ENCODE results near the gene SCN2B.

Gene SCN2B

GRCh38 chr11:118152020-118152551 lies 24.4 kb downstream of the SCN2B start:
- DNase-seq, result no peak

DNA sequence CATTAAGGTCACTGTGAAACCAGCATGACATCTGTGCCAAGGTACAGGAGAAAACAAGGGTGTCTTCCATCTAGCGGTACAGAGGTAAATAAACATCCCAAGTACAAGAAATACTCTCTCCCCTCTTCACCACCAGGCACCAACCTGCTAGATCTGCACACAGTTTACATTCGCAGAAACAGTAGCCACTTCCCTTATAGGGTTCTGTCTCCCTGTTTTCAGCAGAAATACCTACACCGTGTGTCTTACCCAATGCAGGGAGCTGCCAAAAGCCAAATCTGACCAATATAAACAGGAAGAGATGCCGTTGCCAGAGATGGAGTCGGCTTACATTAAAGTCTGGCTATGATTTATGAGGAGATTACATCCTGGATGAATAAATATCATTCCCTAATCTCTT lies 25.0 kb downstream of the SCN2B start:
- DNase-seq, result no peak

GRCh38 chr11:118149493-118149892 lies 26.9 kb downstream of the SCN2B start:
- no peak for DNase-seq

GRCh38 chr11:118148856-118149255 lies 27.6 kb downstream of the SCN2B start:
- DNase-seq, result no peak

DNA sequence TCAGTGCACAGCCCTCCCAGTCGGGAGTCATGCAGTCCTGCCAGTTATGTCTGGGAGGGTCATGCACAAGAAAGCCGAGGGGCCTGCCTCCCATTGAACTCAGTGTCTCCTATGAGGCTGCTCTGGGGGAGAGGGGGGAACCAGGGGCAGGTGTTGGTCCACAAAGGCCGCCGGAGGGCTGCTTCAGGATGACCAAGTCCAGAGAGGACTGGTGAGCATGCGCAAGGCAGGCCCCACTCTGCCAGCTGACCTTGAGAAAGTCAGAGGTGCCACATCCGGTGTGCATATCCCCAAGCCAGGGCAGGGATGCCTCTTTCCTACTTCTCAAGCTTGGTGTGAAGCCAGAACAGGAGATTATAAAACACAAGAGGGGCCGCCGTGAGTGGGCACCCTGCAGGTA lies 28.2 kb downstream of the SCN2B start:
- no peak for DNase-seq

DNA sequence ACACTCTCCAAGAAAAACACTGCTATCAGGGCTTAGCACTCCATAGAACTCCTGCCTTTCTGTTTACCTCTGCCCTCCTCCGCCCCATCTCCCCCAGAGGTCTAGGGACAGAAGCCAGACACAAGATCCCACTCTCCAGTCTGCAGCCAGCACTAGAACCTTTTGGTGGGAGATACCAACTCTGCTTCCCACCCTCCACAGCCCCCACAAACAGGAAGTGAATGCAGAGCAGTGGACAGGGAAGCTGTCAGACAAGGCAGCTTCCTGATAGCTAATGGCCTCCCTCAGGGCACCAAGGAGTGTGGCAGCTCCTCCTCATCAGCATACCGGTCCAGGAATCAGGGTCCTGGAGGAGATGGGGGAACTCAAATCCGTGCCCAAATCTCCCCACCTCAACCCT lies 28.9 kb downstream of the SCN2B start:
- DNase-seq, result no peak

- no peak for DNase-seq
Measured at GRCh38 chr11:118146554-118146953, 29.9 kb downstream of the SCN2B start.

DNA sequence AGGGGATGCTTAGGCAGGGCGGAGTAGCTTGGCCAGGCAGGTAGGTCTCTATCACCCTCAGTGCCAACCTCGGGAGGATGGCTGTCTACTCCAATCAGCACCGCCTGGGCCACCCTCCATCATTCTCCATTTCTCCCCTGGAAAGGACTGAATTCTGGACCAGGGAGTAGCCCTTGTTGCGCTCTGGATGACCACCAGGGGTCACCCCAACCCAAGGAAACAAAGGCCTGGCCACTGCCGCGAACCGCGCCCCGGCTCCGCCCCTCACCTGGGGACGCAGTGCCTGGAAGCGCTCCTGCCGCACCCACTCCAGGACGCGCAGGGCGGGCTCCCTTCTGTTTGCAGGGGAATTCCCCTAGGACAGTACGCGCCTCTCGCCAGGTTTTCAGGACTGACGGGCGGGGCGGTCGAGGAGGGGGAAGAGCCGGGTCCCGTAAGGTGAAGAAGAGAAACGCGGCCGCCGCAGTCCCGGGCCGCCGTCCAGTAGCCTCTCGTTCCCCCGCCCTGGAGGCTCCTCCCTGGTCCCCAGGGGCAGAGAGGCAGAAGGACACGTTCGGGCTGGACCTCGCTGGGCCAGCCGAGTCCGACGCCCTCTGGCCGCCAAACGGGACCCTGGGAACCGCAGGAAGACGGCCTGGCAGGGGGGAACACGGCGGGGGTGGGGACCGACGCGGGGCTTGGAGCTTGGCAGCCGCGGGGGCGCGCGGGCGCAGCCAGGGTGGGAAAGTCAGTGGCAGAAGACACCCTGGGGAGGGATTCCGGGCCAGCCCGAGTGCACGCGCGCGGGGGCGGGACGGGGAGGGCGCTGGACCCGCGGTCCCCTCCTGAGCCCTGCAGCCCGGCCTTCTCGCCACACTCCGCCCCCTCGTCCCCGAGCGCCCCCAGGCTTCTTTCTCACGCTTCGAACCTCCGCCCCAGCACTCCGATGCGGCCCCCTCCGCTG lies 30.9 kb downstream of the SCN2B start:
- DNase-seq, result peak; percentile 77

- DNase-seq, result no peak
Measured at GRCh38 chr11:118144301-118145268, 31.9 kb downstream of the SCN2B start.

GRCh38 chr11:118143661-118144185 lies 32.7 kb downstream of the SCN2B start:
- DNase-seq, result no peak

GRCh38 chr11:118142809-118143208 lies 33.6 kb downstream of the SCN2B start:
- no peak for DNase-seq

- DNase-seq, result no peak
Measured at GRCh38 chr11:118142081-118142480, 34.4 kb downstream of the SCN2B start.

GRCh38 chr11:118139578-118139977 lies 36.9 kb downstream of the SCN2B start:
- DNase-seq, result no peak

GRCh38 chr11:118138839-118139420 lies 37.5 kb downstream of the SCN2B start:
- DNase-seq, result no peak

DNA sequence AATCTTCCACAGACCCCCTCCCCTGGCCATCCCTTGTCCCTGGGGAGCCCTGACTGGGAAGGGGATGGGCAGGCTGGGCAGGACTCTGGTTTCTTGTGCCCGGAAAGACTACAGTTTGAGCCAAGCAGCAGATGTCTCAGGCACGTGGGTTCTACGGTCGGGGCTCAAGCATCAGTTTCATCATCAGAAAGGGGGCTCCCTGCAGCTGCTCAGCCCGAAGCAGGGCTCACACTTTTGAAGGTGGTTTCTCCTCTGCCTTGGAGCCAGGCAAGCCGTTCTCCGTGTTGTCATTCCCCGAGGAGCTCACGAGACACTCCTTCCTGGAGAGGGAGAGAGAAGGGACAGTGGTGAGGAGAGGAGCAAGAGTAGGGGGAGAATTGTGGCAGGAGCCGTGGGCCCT lies 39.6 kb downstream of the SCN2B start:
- DNase-seq, result no peak

DNA sequence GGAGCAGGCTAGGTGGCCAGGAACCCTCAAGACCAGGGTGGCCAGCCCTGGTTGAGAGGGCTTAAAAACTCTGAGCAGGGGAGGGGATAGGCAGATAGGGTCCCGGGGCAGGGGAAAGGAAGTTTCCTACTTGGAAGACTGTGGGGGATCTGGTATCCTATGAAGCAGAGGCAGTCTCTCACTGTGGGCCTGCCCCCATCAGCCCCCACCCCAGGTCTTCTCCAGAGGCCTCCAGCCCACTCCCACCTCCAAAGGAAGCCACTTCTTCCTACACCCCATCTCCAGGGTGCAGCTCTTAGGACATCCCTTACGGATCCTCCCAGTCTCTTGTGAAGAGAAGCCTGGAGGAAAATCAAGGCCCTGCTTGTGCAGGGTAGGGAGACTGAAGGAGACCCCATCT lies 40.1 kb downstream of the SCN2B start:
- no peak for DNase-seq

DNA sequence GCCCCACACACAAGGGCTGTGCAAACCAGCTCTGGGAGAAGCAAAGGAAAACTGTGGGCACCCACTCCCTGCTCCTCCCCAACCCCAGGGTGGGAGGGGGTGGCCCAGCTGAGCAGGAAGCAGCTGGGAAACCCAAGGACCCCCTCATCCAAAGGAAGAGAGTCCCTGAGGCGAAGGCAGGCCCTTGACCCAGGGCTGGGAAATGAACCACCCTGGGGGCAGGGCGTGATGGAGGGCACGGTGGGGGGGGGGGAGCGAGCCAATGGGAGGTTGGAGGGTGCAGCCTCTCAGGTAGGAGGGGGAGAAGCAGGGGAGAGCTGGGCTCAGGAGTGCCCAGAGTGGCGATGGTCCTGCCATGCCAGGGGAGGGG lies 40.7 kb downstream of the SCN2B start:
- no peak for DNase-seq

- DNase-seq, result no peak
Measured at GRCh38 chr11:118135051-118135795, 41.2 kb downstream of the SCN2B start.

- no peak for DNase-seq
Measured at GRCh38 chr11:118133816-118134215, 42.6 kb downstream of the SCN2B start.

- no peak for DNase-seq
Measured at GRCh38 chr11:118132385-118133151, 43.9 kb downstream of the SCN2B start.

DNA sequence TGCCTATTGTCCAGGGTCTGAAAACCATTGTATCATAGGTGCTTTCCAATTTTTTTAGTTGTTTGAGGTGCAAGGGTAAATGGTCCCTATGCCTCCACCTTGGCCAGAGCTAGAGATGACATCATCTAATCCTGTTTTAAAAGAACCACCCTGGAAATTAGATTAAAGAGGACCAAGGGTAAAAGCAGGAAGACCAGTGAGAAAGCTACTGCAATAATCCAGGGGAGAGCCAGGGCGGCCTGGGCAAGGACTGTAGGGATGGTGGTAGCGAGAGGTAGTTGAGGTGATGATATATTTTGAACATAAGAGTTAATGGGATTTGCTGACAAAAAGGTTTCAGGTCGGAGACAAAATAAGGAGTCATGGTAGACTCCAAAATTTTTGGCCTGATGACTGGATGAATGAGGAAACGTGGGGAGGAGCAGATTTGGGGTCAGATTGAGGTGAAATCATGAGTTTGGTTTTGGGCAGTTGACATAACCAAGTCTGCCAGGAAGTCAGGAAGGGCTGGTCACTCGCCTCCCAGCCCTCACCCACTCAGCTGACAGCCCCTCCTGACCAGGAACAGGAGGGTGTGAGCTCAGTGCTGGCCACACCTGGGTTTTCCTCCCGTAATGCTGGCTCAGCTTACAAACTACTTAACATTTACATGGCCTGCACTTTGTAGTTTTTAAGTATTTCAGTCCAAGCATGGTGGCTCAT lies 46.8 kb downstream of the SCN2B start:
- DNase-seq, result no peak
